Stimulated activated CD4-positive, alpha-beta T cell treated with anti-CD3 and anti-CD28 coated beads, Interleukin-15, amount 100 ng/mL, for 24 hours (primary cell): Measurements from ENCODE around the gene RAPGEF4.
"Not testable (repeated sequence)": the region's sequence is repeated elsewhere in the genome, so short reads cannot be mapped to it uniquely, and the experiment has no call there.

Experiments used
- DNase-seq: peaks from one replicate; pipeline ENCODE4 v3.0.0-alpha.2; 2020

RAPGEF4 gene

DNA sequence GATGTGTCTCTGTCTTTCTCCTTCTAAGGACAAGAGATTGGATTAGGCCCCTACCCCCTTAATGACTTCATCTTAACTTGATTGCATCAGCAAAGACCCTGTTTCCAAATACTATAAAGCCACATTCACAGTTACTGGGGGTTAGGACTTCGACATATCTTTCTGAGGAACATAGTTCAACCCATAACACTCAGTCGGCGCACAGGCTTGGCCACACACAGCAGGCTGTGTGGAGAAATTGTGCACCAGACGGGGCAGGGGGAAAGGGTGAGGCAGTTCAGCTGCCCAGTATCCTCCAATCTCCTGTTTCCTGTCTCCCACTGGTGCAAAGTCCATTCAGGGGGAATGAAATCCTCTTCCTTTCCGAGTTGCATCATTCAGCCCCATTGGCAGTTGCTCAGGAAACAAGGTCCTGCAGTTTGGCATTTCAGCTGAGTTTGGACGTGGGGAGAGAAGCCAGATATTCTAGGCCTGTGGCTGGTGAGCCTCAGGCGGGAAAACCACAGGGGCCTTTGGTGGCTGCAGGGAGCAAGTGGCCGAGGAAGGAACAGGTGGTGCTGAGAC is 9.4 kb upstream of the RAPGEF4 start:
- no peak for DNase-seq

DNA sequence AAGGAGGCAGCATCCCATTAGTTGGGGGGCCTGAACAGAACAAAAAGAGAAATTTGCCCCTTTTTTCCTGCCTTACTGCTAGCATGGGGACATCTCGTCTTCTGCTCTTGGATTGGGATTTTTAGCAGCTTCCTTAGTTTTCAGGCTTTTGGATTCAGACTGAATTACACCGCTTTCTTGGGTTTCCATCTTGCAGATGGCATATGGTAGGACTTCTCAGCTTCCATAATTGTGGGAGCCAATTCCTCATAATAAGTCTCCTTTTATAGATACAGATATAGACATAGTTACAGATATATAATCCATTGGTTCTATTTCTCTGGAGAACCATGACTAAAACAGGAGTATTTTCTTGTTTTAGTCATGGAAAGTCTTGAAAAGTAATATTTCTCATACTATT is 5.2 kb upstream of the RAPGEF4 start:
- DNase-seq = no peak

DNA sequence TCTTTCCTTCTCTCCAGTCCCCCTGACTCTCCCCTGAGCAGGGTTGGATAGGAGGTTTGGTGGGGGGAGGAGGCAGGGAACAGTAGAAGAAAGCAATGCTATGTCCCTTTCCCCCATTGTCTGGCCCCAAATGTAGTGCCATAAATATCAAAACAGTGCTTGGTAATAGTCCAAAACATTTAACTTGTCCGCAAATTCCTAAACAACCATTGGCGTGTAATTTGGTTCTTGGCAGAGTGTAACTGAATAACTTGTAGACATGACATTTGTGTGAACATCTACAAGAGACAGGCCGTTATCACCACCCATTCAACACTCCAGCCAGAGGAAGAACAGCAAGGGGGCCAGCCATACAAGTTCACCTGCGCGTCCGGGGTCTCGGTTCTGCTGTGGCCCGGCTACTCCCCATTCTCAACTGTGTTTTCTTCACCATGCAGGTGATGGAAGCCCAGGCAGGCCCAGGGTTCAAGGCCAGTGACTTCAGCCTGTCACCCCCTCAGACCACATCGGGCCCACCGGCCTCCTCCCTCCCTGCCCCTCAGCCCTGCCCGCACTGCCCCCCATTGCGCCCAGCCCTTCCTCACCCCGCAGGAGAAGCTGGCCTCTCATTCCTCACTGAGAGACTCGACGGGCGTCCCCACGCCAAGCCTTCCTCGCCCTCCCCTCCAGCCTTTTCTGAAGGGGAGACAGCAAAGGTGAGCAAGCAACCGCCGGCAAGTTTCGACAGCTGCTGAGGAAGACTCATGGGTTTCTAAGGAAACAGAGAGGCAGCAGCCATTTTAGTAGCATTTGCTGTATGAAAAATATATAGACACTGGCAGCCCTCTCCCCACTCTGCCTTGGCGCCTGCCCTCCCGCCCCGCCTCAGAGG is 699 bp upstream of the RAPGEF4 start:
- DNase-seq = peak; percentile 54

DNA sequence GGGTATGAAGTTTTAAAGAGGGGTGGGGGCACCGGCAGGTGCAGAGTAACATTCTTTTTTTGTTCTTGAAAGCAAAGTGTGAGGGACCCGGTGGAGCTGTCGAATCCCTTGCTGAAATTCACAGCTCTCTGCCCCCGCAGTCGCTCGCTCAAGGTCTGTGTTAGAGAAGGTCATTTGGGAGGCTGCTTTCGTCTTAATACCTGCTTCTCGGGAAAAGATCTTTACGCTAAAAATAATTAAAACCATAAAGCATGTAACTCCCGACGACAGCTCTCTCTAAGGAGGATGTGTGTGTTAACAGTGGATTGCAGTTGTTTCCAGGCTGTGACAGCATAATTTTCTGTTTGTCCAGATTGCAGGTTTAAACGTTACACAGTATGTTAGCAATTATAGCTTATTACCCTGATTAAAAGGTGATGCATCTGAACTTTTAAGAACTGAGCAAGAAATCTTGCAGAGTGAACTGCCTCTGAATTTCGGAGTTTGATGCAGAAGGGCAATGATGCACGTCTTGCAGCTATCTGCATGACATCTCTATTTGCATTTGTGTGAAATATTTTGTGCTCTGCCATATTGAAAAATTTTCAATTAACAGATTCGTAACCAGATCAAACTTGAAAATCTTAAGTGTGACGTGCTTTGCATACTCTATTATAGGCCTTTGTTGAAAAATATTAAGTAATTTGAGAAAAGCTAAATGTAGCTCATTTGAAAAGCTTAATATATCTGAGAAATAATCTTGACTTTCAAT is 954 bp downstream of the RAPGEF4 start:
- DNase-seq = peak; percentile 4

DNA sequence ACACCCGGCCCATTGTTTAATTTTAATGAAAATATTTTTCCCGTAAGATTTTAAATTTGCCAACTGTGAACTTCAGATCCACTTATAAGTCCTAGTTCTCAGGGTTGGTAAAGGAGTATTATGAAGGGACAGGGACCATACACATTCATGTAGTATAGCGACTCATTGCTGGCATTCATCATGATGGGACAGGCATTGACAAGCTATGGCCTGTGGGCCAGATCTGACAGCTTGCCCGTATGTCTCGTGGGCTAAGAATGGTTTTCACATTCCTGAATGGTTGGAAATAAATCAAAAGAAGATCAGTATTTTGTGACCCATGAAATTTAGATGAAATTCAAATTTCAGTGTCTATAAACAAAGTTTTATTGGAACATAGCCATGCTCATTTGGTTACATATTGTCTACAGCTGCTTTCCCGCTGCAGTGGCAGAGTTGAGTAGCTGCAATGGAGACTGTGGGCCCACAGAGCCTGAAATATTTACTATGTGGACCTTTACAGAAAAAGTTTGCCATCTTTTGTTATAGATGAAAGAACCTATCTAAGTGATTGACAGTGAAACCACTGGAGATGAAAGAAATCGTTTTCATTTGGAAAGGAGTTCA is 4.1 kb downstream of the RAPGEF4 start:
- no peak for DNase-seq

DNA sequence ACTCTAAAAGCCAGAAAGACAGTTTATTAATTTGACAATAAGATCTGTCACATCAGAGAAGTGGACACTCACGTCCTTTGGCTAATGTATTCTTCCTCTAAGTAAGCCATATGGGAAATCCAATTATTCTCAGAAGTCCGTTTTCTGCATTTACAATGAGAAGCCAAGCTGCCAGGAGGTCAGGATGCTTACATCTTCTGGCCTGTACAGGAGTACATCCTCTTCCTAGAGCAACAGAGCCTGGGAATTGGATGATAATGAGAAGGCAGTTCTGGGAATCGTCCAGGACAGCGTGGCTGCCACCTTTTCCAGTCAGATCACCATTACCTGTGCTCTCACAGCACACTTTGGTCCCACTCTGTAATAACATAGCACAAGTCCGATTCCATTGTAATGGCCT is 5.2 kb downstream of the RAPGEF4 start:
- DNase-seq = no peak

DNA sequence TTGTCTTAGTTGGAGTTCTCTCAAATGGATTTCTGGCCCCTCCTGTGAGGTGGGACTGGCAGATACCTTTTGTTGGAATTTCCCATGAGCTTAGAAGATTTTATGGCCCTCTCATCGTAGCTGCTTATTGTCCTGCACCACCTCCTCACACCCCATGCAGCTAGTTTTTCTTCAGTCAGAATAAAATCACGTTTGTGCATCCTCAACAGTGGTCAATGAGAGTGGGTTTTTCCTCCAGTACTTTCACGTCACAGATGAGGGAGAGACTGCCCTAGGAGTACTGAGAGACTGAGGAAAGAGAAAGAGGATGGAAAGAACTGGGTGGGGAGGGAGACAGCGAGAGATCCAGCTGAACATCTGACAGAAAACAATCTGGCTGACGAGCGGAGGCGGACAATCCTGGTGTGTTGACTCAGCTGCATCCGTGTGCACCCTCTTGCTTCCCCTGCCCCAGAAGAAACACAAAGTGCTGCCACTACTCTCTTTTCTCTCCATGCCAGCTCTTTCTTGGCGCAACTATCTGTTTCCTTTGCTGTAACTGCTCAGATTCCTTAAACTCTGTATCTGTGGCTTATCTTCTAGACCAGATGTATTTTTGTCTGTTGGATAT is 7.4 kb downstream of the RAPGEF4 start:
- no peak for DNase-seq

DNA sequence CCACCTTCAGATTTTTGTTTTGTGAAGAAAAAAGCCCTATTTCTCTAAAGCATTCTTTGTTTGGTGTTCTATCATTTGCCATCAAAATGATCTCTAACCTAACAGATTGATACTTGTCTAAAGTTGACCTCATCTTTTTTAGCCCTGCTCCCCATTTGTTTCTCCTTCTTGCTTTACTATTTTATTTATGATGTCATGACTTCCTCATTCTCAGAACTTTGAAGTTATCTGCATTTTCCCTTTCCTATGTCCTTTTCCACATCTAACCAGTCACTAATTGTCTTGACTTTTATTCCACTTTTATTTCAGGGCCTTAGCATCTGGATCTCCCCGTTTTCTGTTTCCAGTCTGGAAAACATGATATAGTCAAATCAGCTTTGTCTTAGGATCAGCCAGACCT is 8.3 kb downstream of the RAPGEF4 start:
- no peak for DNase-seq

DNA sequence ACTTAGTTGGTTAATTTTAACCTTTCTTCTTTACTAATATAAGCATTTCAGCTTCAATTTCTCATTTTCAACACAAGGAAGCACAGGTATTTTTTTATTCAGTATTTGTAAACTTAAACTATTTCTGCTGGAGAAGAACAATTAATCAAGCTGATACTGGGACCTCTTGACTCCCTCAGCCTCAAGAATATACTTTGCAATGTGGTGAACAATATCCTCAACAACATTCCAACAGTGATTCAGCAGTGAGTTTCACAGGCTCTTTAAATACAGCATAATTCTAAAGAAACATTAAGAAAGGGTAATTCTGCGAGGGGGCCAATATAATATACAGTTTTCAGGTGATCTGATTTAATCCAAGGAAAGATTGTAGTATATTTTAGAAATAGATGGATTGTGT is 10.0 kb downstream of the RAPGEF4 start:
- no peak for DNase-seq

DNA sequence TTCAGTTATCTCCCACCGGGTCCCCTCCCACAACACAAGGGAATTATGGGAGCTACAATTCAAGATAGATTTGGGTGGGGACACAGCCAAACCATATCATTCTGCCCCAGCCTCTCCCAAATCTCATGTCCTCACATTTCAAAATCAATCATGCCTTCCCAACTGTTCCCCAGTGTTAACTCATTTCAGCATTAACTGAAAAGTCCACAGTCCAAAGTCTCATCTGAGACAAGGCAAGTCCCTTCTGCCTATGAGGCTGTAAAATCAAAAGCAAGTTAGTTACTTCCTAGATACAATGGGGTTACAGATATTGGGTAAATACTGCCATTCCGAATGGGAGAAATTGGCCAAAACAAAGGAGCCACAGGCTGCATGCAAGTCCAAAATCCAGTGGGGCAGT is 12.9 kb downstream of the RAPGEF4 start:
- not testable (repeated sequence) for DNase-seq

DNA sequence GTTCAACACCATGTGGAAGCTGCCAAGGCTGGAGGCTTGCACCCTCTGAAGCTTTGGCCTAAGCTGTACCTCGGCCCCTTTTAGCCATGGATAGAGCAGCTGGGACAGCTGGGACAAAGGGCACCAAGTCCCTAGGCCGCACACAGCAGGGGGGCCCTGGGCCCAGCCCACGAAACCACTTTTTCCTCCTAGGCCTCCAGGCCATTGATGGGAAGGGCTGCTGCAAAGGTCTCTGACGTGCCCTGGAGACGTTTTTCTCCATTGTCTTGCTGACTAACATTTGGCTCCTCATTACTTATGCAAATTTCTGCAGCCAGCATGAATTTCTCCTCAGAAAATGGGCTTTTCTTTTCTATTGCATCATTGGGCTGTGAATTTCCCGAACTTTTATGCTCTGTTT is 13.7 kb downstream of the RAPGEF4 start:
- no peak for DNase-seq

DNA sequence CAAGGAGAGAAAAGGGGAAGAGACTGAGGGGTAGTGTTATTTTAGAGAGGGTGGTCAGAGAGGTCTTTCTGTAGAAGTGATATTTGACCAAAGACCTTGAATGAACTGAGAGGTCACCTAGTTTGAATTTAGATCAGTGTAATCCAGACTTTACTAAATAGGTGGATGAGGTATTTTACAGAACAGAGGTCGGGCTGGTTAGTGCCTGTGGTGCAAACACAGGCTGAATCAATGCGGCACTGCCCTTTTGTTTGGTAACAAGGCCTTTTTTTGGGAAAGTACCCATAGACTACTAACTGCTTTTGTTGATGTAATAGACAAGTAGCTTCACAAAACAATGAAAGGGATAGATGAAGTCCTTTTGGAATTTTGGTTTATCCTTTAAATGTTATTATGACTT is 15.9 kb downstream of the RAPGEF4 start:
- DNase-seq = no peak

DNA sequence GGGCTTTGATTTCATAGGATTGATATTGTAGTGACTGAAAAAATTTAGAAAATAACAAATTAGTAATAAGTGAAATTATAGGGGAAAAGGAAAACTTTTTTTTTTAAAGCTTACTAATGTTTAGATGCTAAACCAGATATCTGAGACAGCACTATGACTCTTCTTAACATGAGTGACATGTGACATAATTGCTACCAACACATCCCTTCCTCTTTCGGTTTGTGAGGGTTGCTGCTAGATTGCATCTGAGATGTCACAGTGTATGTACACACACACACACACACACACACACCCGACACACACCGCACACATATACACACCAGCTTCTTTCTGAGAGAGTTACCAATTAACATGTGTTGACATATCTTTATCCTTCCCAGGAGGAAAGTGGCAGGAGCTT is 18.0 kb downstream of the RAPGEF4 start:
- no peak for DNase-seq

DNA sequence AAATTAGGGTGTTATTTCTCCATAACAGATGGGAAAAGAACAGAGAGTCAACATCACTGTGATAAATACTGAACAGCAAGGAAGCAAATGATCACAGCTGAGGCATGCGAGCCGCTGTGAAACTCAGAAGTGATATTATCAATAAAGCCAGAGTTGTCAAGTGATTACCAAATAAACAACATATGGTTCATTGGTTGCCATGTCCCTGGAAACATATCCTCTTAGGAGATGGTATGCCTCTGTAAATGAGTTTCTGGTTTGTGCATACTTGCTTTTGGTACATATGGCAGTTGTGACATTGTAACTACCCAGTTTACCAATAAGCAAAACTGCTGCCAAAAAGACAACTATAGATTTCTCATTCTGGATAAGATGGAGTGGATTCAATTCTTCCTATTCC is 23.8 kb downstream of the RAPGEF4 start:
- DNase-seq = no peak

DNA sequence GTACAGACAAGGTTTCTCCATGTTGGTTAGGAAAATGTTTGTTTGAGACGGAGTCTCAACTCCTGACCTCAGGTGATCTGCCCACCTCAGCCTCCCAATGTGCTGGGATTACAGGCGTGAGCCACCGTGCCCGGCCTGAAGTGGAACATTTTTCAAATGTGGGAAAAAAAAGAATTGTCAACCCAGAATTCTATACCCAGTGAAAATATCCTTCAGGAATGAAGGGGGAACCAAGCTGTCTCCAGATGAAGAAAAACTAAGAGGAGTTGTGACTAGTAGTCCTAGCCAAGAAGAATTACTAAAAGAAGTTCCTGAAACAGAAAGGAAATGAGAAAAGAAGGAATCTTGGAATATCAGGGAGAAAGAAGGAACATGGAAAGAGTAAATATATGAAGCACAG is 25.7 kb downstream of the RAPGEF4 start:
- no peak for DNase-seq

DNA sequence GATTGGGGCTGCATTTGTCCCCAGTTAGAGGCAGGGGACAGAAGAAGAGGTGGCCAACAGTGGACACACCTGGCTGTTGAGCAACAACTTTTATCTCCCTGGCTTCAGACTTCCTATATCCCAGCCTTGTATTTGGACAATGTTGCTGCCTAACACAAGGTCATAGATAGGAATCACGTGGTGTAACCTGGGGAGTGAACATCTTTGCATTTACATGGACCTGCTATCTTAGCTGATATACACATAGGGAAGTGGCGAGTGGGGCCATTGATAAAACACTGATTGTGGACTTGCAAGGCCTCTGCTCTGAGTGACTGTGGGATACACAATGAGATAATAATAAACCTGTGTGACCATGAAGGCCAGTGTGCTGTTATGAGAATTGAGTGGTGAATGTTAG is 26.9 kb downstream of the RAPGEF4 start:
- DNase-seq = no peak

DNA sequence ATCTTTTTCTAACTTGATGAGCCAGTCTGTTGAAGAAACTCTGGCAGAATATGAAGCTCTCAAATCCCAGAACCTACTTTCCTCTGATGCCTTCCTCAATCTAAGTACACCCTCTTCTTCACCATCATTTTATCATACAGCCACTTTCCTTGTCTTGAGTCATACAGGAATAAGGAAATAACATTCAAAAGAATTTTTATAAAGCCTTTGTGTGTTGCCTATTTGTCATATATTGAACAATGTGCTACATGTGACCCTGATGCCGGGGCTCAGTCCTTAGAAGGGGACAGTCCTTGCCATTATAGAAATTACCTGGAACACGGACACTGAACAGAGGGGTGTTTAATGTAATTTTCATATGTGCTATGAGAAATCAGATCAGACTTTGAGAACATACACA is 27.4 kb downstream of the RAPGEF4 start:
- no peak for DNase-seq

DNA sequence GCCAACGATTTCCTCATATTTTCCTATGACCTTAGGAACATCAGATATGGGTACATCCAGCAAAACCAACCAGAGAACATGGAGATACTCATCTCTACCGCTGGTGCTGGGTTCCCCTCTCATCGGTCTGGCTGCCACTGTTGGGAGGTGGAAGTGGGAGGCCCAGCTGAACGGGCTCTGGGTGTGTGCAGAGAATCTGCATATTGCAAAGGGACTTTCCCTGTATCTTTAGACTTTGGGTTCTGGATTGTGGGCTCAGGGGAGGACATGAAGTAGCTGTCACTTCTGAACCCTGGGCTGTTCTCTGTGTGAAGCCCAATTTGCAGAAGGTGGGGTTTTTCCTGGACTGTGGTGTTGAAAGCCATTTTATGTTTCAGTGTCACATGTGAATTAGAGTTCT is 30.0 kb downstream of the RAPGEF4 start:
- DNase-seq = no peak

DNA sequence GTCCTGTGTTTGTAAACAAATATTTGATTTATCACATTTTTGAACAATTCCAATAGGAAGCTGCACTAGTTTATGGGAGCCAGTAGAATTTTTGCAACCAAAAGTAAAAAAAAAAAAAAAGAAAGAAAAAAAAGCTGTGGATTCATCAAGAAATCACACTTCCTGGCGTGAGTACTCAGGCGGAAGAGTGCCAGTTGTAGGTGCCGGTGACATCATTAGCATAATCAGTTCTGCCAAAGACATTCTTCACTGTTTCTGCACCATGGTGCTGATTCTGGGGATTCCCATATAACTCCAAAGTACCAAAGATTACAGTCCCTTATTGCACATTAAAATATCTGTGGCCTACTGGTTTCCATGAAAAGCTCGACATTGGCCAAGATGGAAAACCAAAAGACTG is 32.8 kb downstream of the RAPGEF4 start:
- DNase-seq = no peak

DNA sequence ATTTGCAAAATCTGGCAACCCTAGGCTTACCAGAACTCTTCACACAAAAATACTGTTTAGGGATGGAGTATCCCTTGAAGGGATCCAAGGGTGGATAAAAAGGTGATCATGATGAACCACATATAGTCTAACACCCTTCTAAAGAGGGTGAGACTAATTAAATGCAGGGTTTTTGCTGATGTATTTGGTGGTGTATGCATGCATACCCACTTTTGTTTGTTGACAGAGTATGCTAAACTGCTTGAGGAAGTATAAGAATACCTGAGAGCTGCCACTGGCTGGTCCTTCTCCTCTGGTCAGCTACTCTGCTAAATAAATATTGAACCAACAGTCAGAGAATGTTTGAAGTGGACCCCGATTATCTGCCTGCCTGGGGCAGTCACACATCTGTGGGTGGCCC is 34.2 kb downstream of the RAPGEF4 start:
- DNase-seq = no peak

DNA sequence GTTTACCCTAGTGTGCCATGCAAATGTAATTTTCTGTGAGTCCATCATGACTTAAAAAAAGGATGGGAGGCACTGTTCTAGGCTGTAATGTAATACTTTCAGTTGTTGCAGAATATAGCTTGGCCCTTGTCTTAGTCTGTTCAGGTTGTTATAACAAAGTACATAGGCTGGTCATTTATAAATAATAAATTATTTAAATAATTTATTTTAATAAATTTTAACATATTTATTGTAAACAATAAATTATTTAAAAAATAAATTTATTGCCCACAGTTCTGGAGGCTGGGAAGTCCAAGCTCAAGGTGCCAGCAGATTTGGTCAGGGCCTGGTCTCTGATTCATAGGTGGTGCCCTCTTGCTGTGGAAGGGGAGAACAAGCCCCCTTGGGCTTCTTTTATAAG is 35.2 kb downstream of the RAPGEF4 start:
- no peak for DNase-seq

DNA sequence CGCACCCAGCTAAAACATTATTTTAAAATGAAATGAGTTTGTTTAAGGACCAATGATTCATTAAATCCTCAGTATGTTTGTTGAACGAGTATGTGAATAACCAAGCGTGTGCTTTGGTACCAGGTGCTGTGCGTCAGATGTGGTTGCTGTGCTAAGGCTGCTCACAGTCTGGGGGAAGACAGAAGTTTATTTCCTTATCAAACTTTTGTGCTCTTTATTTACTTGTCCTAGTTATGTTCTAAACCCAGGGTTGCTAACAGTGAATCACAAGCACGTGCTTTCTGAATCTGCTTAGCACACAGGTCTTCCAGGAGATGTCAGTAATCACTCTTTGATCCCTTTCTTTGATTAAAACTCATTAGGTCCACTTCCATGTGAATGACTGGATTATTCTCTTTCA is 37.0 kb downstream of the RAPGEF4 start:
- DNase-seq = no peak

DNA sequence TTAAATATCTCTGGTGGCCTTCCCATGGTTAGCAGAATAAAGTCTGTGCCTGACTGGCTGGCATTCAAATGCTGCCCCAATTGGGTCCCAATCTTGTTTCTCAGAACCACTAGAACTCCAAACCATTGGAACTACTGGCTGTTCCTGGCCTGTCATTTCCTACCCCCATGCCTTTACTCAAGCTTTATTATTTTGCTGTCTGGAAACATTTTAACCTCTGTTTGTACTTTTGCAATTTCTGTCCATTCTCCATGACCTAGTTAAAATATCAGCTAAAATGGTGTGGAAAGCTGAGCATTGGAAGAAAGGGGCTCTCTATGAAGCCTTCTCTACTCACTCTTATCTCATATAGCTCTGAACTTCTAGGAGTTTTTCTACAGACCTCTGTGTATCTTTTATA is 38.7 kb downstream of the RAPGEF4 start:
- DNase-seq = no peak
